ENCODE results near the gene CCR7.

GRCh38 chr17:40517981-40518380 is 47.3 kb downstream of the CCR7 start:
- TF ChIP-seq CTCF (conservative IDR thresholded peaks at IDR 0.05; ENCODE audit: low read depth, low read length) (no peak), EZH2 (IDR thresholded peaks at IDR 0.05; ENCODE audit: borderline replicate concordance, low read depth, low read length, poor library complexity, severe bottlenecking) (no peak)
